Measurements from ENCODE around the gene ECHS1.

DNA sequence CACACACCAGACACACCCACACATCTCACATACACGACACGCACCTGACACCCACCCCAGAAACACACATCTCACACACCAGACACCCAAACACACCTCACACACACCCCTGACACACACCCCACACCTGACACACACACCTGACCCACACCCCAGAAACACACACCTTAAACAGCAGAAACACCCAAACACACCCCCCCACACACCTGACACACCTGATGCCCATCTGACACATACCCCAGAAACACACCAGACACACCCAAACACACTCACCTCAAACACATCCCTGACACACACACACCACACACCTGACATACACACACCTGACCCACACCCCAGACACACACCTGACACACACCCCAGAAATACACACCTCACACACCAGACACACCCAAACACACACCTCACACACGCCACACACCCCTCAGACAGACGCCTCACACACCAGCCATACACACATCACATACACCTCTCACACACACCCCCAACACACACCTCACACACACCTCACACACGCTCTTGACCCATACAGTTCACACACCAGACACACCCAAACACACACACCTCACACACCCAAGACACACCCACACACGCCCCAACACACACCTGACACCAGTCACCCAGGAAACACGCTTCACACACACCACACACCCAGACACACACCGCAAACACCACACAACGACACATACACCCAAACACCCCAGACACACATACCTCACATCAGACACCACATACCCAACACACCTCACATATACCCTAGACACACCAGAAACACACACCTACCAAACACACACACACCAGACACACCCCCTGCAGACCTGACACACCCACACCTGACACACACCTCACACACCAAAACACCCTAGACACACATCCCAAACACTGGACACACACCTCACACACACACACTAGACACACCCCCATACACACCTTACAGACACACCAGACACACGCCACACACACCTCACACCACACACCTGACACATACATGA, 34.8 kb downstream of the ECHS1 start:
- TF ChIP-seq, protein P1, sequence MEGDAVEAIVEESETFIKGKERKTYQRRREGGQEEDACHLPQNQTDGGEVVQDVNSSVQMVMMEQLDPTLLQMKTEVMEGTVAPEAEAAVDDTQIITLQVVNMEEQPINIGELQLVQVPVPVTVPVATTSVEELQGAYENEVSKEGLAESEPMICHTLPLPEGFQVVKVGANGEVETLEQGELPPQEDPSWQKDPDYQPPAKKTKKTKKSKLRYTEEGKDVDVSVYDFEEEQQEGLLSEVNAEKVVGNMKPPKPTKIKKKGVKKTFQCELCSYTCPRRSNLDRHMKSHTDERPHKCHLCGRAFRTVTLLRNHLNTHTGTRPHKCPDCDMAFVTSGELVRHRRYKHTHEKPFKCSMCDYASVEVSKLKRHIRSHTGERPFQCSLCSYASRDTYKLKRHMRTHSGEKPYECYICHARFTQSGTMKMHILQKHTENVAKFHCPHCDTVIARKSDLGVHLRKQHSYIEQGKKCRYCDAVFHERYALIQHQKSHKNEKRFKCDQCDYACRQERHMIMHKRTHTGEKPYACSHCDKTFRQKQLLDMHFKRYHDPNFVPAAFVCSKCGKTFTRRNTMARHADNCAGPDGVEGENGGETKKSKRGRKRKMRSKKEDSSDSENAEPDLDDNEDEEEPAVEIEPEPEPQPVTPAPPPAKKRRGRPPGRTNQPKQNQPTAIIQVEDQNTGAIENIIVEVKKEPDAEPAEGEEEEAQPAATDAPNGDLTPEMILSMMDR (conservative IDR thresholded peaks at IDR 0.05; ENCODE audit: low read length) = no peak
- TF ChIP-seq EZH2phosphoT487 (IDR thresholded peaks at IDR 0.05; ENCODE audit: borderline replicate concordance, low read depth, low read length) = no peak
